ENCODE measurements around the gene GFPT1.
"Not testable (repeated sequence)": the region's sequence is repeated elsewhere in the genome, so short reads cannot be mapped to it uniquely, and the experiment has no call there.

GFPT1 gene

DNA sequence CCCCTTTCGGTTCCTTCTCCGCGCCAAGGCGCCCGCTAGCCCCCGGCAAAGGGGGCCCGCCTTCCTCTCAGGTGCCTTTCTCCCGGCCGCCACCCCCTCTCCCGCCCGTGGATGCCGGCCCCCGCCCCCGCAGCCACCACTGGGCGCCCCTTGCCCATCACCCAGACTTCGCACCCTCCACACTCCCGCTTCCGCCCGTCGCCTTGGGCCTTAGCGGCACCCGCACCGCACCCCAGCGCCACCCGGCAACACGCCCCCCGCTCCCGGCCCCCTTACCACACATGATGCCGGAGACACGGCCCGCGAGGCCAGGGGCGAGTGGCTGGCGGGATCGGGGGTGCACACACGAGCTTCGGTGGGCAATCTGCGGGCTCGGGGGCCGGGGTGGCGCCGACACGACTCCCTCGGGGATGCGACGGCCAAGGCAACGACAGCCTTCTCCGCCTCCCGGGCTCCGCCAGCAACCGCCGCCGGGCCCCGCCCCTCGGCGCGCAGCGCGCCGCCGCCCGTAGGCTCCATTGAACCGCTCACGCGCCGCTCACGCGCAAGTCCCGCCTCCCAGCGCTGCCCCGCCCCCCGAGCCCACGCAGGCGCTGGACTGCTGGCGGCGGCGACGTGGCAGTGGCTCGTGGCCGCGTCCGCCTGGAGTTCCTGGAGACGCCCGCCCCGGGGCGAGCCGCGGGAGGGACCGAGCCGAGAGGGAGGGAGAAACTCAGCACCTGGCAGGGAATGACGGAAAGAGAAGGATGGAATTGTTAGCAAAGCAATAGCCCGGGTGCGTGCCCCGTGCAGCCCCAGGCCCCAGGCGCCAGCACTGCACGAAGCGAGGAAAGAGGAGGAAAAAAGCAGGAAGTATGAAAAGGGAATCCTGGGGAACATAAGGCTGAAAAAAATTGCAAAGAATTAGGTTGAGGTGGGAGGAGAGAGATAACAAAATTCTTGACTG lies at the start of gene GFPT1:
Gene GFPT1 (minus strand): TSS at position 439 of the 946 bp plus-strand sequence. CDS start 156 bp downstream, at position 283.
- H3K4me3 ChIP-seq = peak within 1 kb of the TSS; percentile 83 to 99 (median 92)
- peak within 1 kb of the TSS; percentile 65 to 96 (median 85) for H3K27ac ChIP-seq

GRCh38 chr2:69436596-69436937 lies 49.5 kb upstream of the GFPT1 start:
- Histone ChIP-seq H3K4me3 (peak overlapping the region; percentile 48 to 71 (median 68)), H3K27ac (peak overlapping the region; percentile 67 to 99 (median 97))

- peak overlapping the region in 2 of 21 experiments; percentile 98 to 99 for H3K27ac ChIP-seq
- no peak overlapping the region for H3K4me3 ChIP-seq
Measured at GRCh38 chr2:69434753-69435152, 47.7 kb upstream of the GFPT1 start.

DNA sequence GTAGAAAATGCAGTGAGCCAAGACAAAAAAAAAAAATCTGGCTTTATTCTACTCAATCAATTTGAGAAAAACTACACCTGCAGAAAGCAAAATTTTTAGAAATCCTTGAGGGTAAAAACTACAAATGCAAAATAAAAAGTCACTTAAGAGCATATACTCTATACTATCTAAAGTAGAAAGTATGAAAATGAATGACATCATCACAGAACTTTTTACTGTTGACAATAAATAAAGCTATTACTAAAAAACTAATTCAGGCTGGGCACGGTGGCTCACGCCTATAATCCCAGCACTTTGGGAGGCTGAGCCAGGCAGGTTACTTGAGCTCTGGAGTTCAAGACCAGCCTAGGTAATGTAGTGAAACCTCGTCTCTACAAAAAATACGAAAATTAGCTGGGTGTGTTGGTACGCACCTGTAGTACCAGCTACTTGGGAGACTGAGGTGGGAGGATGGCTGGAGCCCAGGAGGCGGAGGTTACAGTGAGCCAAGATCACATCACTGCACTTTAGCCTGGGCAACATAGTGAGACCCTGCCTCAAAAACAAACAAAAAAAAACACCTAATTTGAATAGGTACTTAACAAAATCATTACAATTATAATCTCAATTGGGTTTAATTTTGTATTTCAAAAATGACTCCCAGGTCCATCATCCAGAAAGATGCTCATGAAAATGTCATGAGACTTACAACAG lies 42.6 kb upstream of the GFPT1 start:
- Histone ChIP-seq H3K4me3 (no peak overlapping the region), H3K27ac (peak overlapping the region in 1 of 21 experiments; percentile 17)

DNA sequence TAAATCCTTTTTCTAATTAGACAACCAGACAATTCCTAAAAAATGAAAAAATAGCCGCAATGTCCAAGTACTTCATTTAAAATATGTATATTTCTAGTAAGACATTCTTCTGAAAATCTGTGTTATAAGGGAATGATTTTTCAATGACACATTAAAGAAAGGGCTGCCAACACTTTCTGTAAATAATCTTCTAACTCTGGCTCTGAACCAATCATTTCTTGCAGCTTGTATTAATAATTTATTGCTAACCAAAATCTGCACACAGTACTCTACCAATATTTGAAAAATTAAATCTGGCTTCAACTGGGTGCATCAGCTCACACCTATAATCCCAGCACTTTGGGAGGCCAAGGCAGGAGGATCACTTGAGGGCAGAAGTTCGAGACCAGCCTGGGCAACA lies 42.0 kb upstream of the GFPT1 start:
- Histone ChIP-seq H3K27ac (peak overlapping the region in 1 of 21 experiments; percentile 17), H3K4me3 (no peak overlapping the region)

DNA sequence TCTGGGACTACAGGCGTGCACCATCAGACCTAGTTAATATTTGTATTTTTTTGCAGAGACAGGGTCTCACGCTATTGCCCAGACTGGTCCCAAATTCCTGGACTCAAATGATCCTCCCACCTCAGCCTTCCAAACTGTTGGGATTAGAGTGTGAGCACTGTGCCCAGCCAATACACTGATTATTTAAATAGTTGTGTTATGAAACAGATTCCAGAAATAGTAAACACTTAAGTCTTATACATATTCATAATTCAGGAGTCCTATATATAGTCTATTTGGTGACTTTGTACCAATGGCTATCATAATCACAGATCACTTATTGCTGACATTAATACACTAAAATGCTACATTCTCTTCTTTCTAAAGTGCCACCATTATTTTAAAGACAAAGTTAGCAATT lies 37.4 kb upstream of the GFPT1 start:
- Histone ChIP-seq H3K27ac (no peak overlapping the region), H3K4me3 (no peak overlapping the region)

GRCh38 chr2:69422198-69422597 lies 35.2 kb upstream of the GFPT1 start:
- Histone ChIP-seq H3K27ac (no peak overlapping the region), H3K4me3 (no peak overlapping the region)

GRCh38 chr2:69419111-69419510 lies 32.1 kb upstream of the GFPT1 start:
- not testable (repeated sequence) for H3K4me3 ChIP-seq, H3K27ac ChIP-seq

DNA sequence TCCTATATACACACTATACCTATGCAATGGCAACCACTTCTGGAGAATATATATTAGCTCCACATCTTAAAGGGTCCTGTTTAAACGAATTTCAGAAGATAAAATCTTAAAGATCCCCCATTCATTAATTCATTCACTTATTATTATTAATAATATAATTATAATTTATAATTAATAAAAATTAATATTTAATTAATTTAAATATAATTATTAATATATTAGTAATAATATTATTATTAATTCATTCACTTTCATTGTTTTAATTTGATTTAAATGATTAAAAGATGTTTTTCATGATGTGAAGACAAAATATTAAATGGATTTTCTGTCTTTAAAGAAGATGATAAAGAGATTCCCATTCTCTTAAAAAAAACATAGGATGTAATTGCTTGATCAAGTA lies 29.1 kb upstream of the GFPT1 start:
- Histone ChIP-seq H3K4me3 (no peak overlapping the region), H3K27ac (no peak overlapping the region)

DNA sequence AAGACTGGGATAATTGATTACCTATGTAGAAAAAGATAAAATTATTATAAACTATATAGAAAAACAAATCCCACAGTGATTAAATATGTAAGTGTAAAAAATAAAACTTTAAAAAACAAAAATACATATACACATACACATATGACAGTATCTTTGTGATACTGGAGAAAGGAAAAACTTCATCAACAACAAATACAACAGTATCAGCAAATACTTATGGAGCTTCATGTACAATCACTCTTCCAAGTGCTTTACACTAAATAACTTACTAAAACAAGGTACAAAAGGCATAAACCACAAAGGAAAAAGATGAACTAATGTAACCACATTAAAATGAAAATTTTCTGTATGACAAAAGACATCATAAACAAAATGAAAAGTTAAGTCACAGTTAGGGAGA lies 24.1 kb upstream of the GFPT1 start:
- no peak overlapping the region for H3K27ac ChIP-seq
- no peak overlapping the region for H3K4me3 ChIP-seq

DNA sequence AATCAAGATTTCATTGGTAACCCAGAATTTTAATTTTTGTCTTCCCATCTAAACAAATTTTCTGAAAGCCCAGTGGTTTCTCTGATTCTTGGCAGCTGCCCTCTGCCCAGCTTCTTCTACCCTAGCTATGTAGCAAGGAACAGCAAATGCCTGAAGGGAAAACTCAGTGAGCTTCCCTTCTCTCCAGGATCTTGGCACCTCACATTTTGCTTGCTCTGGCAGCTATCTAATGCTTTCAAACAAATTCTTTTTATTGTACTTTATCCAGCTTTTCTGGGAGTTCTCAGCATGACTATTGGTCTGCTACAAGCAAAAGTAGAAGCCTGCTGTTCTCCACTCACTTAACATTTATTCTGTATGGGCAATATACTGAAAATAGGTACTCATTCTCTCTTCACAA lies 18.3 kb upstream of the GFPT1 start:
- no peak overlapping the region for H3K4me3 ChIP-seq

GRCh38 chr2:69400121-69400520 lies 13.1 kb upstream of the GFPT1 start:
- H3K4me3 ChIP-seq = no peak overlapping the region
- H3K27ac ChIP-seq = no peak overlapping the region

More for the DNA sequence above, 18.3 kb upstream of the GFPT1 start:
- H3K27ac ChIP-seq = no peak overlapping the region

- H3K27ac ChIP-seq = no peak overlapping the region
- no peak overlapping the region for H3K4me3 ChIP-seq
Measured at GRCh38 chr2:69397234-69397633, 10.2 kb upstream of the GFPT1 start.

GRCh38 chr2:69395866-69396265 lies 8.8 kb upstream of the GFPT1 start:
- Histone ChIP-seq H3K4me3 (no peak overlapping the region), H3K27ac (no peak overlapping the region)

DNA sequence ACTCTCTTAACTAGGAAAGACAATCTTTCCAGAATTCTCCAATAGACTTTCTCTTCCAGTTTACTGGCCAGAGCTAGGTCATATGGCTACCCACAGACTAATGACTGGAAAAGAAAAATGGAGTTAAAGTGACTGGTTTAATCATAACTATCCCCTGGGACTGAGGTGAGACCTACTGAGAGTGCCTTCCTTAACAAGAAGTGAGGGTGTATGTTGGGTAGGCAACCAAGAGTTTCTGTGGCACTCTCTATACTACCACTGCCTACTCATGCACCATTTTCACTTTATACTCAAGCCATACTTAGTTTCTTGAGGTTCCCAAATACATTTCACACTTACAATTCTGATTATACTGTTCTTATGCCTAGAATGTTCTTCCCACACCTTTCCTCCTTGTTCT lies 6.9 kb upstream of the GFPT1 start:
- H3K27ac ChIP-seq = no peak overlapping the region
- H3K4me3 ChIP-seq = no peak overlapping the region

- H3K4me3 ChIP-seq = no peak overlapping the region
- H3K27ac ChIP-seq = no peak overlapping the region
Measured at GRCh38 chr2:69390471-69390870, 3.4 kb upstream of the GFPT1 start.

GRCh38 chr2:69390001-69390400 lies 3.0 kb upstream of the GFPT1 start:
- no peak overlapping the region for H3K27ac ChIP-seq
- H3K4me3 ChIP-seq = no peak overlapping the region

- Histone ChIP-seq H3K27ac (no peak overlapping the region), H3K4me3 (no peak overlapping the region)
Measured at GRCh38 chr2:69389271-69389670, 2.2 kb upstream of the GFPT1 start.

- H3K27ac ChIP-seq = peak overlapping the region; percentile 7 to 96 (median 85)
- H3K4me3 ChIP-seq = peak overlapping the region; percentile 83 to 99 (median 92)
Measured at GRCh38 chr2:69387770-69388481, 899 bp upstream of the GFPT1 start.

GRCh38 chr2:69386360-69386759 lies 667 bp downstream of the GFPT1 start:
- H3K4me3 ChIP-seq = peak overlapping the region; percentile 83 to 99 (median 92)
- H3K27ac ChIP-seq = peak overlapping the region; percentile 57 to 96 (median 85)

Measured in skin epidermis (tissue), 12 donors.